GM18499 (cell line): Measurements from ENCODE around the gene KCTD7.
"Not testable (repeated sequence)": the region's sequence is repeated elsewhere in the genome, so short reads cannot be mapped to it uniquely, and the experiment has no call there.

Source experiments
- ATAC-seq: cut with Tn5 transposase; IDR thresholded peaks from one replicate; pipeline ENCODE4 v1.9.1; 2021; ENCODE audit warnings: moderate number of reproducible peaks; ENCODE audit not compliant: insufficient read depth, unreplicated experiment

KCTD7 gene

GRCh38 chr7:66614596-66614995 is 14.1 kb upstream of the KCTD7 start:
- not testable (repeated sequence) for ATAC-seq

GRCh38 chr7:66615699-66616098 is 13.0 kb upstream of the KCTD7 start:
- no peak for ATAC-seq

GRCh38 chr7:66617295-66617694 is 11.4 kb upstream of the KCTD7 start:
- no peak for ATAC-seq

- ATAC-seq: not testable (repeated sequence)
Measured at GRCh38 chr7:66619341-66619948, 9.2 kb upstream of the KCTD7 start.

GRCh38 chr7:66626331-66626934 is 2.2 kb upstream of the KCTD7 start:
- ATAC-seq: no peak

- no peak for ATAC-seq
Measured at GRCh38 chr7:66627151-66627681, 1.5 kb upstream of the KCTD7 start.

- ATAC-seq: no peak
Measured at GRCh38 chr7:66627881-66628360, 760 bp upstream of the KCTD7 start.

GRCh38 chr7:66629222-66630062 is 761 bp downstream of the KCTD7 start:
- ATAC-seq: no peak

- no peak for ATAC-seq
Measured at GRCh38 chr7:66630531-66630930, 1.9 kb downstream of the KCTD7 start.

GRCh38 chr7:66631471-66631870 is 2.8 kb downstream of the KCTD7 start:
- no peak for ATAC-seq

GRCh38 chr7:66634816-66635215 is 6.1 kb downstream of the KCTD7 start:
- no peak for ATAC-seq

GRCh38 chr7:66635322-66635981 is 6.8 kb downstream of the KCTD7 start:
- not testable (repeated sequence) for ATAC-seq

GRCh38 chr7:66635982-66636546 is 7.4 kb downstream of the KCTD7 start:
- ATAC-seq: not testable (repeated sequence)

- ATAC-seq: no peak
Measured at GRCh38 chr7:66638309-66639099, 9.8 kb downstream of the KCTD7 start.

- no peak for ATAC-seq
Measured at GRCh38 chr7:66639773-66640172, 11.1 kb downstream of the KCTD7 start.

GRCh38 chr7:66640802-66641525 is 12.3 kb downstream of the KCTD7 start:
- no peak for ATAC-seq

GRCh38 chr7:66641526-66641871 is 12.8 kb downstream of the KCTD7 start:
- ATAC-seq: no peak

- ATAC-seq: no peak
Measured at GRCh38 chr7:66642186-66642585, 13.5 kb downstream of the KCTD7 start.

- ATAC-seq: no peak
Measured at GRCh38 chr7:66642932-66643331, 14.3 kb downstream of the KCTD7 start.
